IMR-90 (cell line): ENCODE data around the gene MYF6. TPM values are rescaled to one million over a fixed set of nuclear protein-coding genes. Genes with fewer than 3 reads are reported as not detected.

Source experiments
- ATAC-seq: fragments of 200-7000 bp; cut with Tn5 transposase; 2 replicates; pipeline ENCODE4 v1.9.1; 2020; ENCODE audit warnings: low read depth, mild to moderate bottlenecking, moderate library complexity
- BruUV-seq: library from RNA; stranded (reverse); fragments of 400-500 nt; replicated peaks from 2 replicates; lab custom pipeline; 2021; lab: Mats Ljungman, UMichigan
- CTCF ChIA-PET: fragments of 300-600 bp; formaldehyde crosslinking; extraction: SDS; loops from one replicate; lab custom pipeline; 2021; ENCODE audit warnings: antibody characterized with exemption; lab: Yijun Ruan, JAX
- POLR2A ChIA-PET: fragments of 300-600 bp; sonication (Branson Sonifier 250); formaldehyde crosslinking; loops from one replicate; lab custom pipeline; 2022; ENCODE audit warnings: antibody characterized with exemption; ENCODE audit not compliant: unreplicated experiment; lab: Charles Lee
- DNase-seq: peaks from one replicate; pipeline ENCODE4 v3.0.0; 2013
- H2AFZ ChIP-seq: replicated peaks from 2 replicates; pipeline ENCODE3; 2013; ENCODE audit warnings: low read length, mild to moderate bottlenecking; ENCODE audit not compliant: poor library complexity
- H2AK5ac ChIP-seq: 2 replicates; pipeline ENCODE4 v1.6.1; 2013; ENCODE audit warnings: low read depth, low read length, inconsistent platforms
- H2AK9ac ChIP-seq: replicated peaks from 2 replicates; pipeline ENCODE3; 2013; ENCODE audit warnings: mild to moderate bottlenecking, low read depth, low read length, moderate library complexity; ENCODE audit not compliant: poor library complexity
- H2BK120ac ChIP-seq: 2 replicates; pipeline ENCODE4 v1.6.1; 2013; ENCODE audit warnings: low read depth, low read length, inconsistent platforms
- H2BK15ac ChIP-seq: 3 replicates; pipeline ENCODE4 v1.6.1; 2013; ENCODE audit warnings: low read depth, low read length, inconsistent platforms
- H2BK20ac ChIP-seq: 2 replicates; pipeline ENCODE4 v1.6.1; 2013; ENCODE audit warnings: low read depth, mild to moderate bottlenecking, inconsistent platforms, low read length, moderate library complexity
- H2BK5ac ChIP-seq: 2 replicates; pipeline ENCODE4 v1.6.1; 2013; ENCODE audit warnings: mild to moderate bottlenecking, low read depth, low read length, inconsistent platforms; ENCODE audit not compliant: poor library complexity, severe bottlenecking
- H3K14ac ChIP-seq: replicated peaks from 2 replicates; pipeline ENCODE4 v1.6.1; 2013; ENCODE audit warnings: low read depth, low read length, inconsistent platforms
- H3K18ac ChIP-seq: 2 replicates; pipeline ENCODE4 v1.6.1; 2013; ENCODE audit warnings: low read depth, low read length, control low read depth
- H3K23ac ChIP-seq: 2 replicates; pipeline ENCODE4 v1.6.1; 2013; ENCODE audit warnings: low read depth, low read length, inconsistent platforms
- H3K27ac ChIP-seq: 2 replicates; pipeline ENCODE4 v1.5.1; 2013; ENCODE audit warnings: mild to moderate bottlenecking, control low read depth, low read length; ENCODE audit not compliant: insufficient read depth
- H3K27me3 ChIP-seq: 2 replicates; pipeline ENCODE4 v1.6.1; 2013; ENCODE audit warnings: low read length; ENCODE audit not compliant: control insufficient read depth, insufficient read depth
- H3K36me3 ChIP-seq: 2 replicates; pipeline ENCODE4 v1.6.1; 2013; ENCODE audit warnings: low read length, mixed read lengths; ENCODE audit not compliant: control insufficient read depth, insufficient read depth
- H3K4ac ChIP-seq: 2 replicates; pipeline ENCODE4 v1.6.1; 2013; ENCODE audit warnings: low read depth, low read length, inconsistent platforms
- H3K4me1 ChIP-seq: 2 replicates; pipeline ENCODE4 v1.6.1; 2013; ENCODE audit warnings: low read length, mixed read lengths; ENCODE audit not compliant: control insufficient read depth, insufficient read depth
- H3K4me2 ChIP-seq: 2 replicates; pipeline ENCODE4 v1.6.1; 2013; ENCODE audit warnings: low read depth, mild to moderate bottlenecking, control low read depth, low read length, moderate library complexity
- H3K4me3 ChIP-seq: 2 replicates; pipeline ENCODE4 v1.5.1; 2013; ENCODE audit warnings: low read depth, mild to moderate bottlenecking, control low read depth, low read length, moderate library complexity; ENCODE audit not compliant: insufficient read depth
- H3K56ac ChIP-seq: 2 replicates; pipeline ENCODE4 v1.6.1; 2013; ENCODE audit warnings: low read length, inconsistent platforms; ENCODE audit not compliant: insufficient read depth; ENCODE audit errors: extremely low read depth
- H3K79me1 ChIP-seq, 2 experiments: 2 replicates each; pipeline ENCODE4 v1.6.1; 2013; ENCODE audit warnings: low read length in 2 of 2, inconsistent platforms in 1 of 2, low read depth in 1 of 2
- H3K9ac ChIP-seq: 2 replicates; pipeline ENCODE4 v1.6.1; 2013; ENCODE audit warnings: low read depth, low read length, control low read depth
- H3K9me1 ChIP-seq: 2 replicates; pipeline ENCODE4 v1.6.1; 2013; ENCODE audit warnings: low read length, inconsistent platforms; ENCODE audit not compliant: insufficient read depth
- H3K9me3 ChIP-seq: 2 replicates; pipeline ENCODE4 v1.6.1; 2013; ENCODE audit warnings: low read length; ENCODE audit not compliant: control insufficient read depth, insufficient read depth
- H4K20me1 ChIP-seq: 2 replicates; pipeline ENCODE4 v1.6.1; 2013; ENCODE audit warnings: low read length, inconsistent platforms; ENCODE audit not compliant: insufficient read depth
- H4K5ac ChIP-seq: 2 replicates; pipeline ENCODE4 v1.6.1; 2013; ENCODE audit warnings: mild to moderate bottlenecking, low read depth, low read length, control low read depth
- H4K8ac ChIP-seq, 2 experiments: 2 replicates each; pipeline ENCODE4 v1.6.1; 2013; ENCODE audit warnings: low read depth in 2 of 2, low read length in 2 of 2, control low read depth in 1 of 2, inconsistent platforms in 1 of 2
- H4K91ac ChIP-seq: 2 replicates; pipeline ENCODE4 v1.6.1; 2013; ENCODE audit warnings: low read depth, low read length, inconsistent platforms; ENCODE audit not compliant: insufficient read depth
- BHLHE40 ChIP-seq: fragments of 150-350 bp; IDR thresholded peaks from 2 replicates; pipeline ENCODE4 v1.6.1; 2016; ENCODE audit warnings: mild to moderate bottlenecking, low read depth, low read length
- CEBPB ChIP-seq: IDR thresholded peaks from 2 replicates; pipeline ENCODE4 v1.6.1; 2012; ENCODE audit warnings: low read depth, low read length, improper control_type of control experiment
- CHD1 ChIP-seq: IDR thresholded peaks from 2 replicates; pipeline ENCODE4 v1.6.1; 2012; ENCODE audit warnings: low read depth, low read length, improper control_type of control experiment
- CTCF ChIP-seq: conservative IDR thresholded peaks from 2 replicates; pipeline ENCODE4 v1.5.1; 2012; ENCODE audit warnings: mild to moderate bottlenecking, low read depth, low read length, improper control_type of control experiment
- ELK1 ChIP-seq: fragments of 150-350 bp; IDR thresholded peaks from 2 replicates; pipeline ENCODE4 v1.6.1; 2016; ENCODE audit warnings: low read depth, mild to moderate bottlenecking, low read length, moderate library complexity, borderline replicate concordance
- FOS ChIP-seq: fragments of 150-350 bp; IDR thresholded peaks from 2 replicates; pipeline ENCODE4 v1.6.1; 2016; ENCODE audit warnings: low read depth, low read length
- MAFK ChIP-seq: IDR thresholded peaks from 2 replicates; pipeline ENCODE4 v1.6.1; 2012; ENCODE audit warnings: low read depth, low read length, improper control_type of control experiment
- MAZ ChIP-seq: IDR thresholded peaks from 2 replicates; pipeline ENCODE4 v1.6.1; 2012; ENCODE audit warnings: low read depth, mild to moderate bottlenecking, low read length, improper control_type of control experiment, moderate library complexity, borderline replicate concordance
- MXI1 ChIP-seq: IDR thresholded peaks from 2 replicates; pipeline ENCODE4 v1.6.1; 2012; ENCODE audit warnings: low read depth, mild to moderate bottlenecking, low read length, moderate library complexity, borderline replicate concordance
- NFE2L2 ChIP-seq: fragments of 150-350 bp; IDR thresholded peaks from 2 replicates; pipeline ENCODE4 v1.6.1; 2016; ENCODE audit warnings: low read depth, mild to moderate bottlenecking, low read length
- POLR2A ChIP-seq: IDR thresholded peaks from 2 replicates; pipeline ENCODE4 v1.6.1; 2012; ENCODE audit warnings: mild to moderate bottlenecking, low read depth, low read length
- RAD21 ChIP-seq: IDR thresholded peaks from 2 replicates; pipeline ENCODE4 v1.6.1; 2012; ENCODE audit warnings: low read length, improper control_type of control experiment
- RCOR1 ChIP-seq: IDR thresholded peaks from 2 replicates; pipeline ENCODE4 v1.6.1; 2012; ENCODE audit warnings: mild to moderate bottlenecking, low read length, improper control_type of control experiment; ENCODE audit not compliant: insufficient replicate concordance
- RFX5 ChIP-seq: IDR thresholded peaks from 2 replicates; pipeline ENCODE4 v1.8.0; 2012; ENCODE audit warnings: low read depth, mild to moderate bottlenecking, low read length, moderate library complexity
- SMC3 ChIP-seq: fragments of 150-350 bp; IDR thresholded peaks from 2 replicates; pipeline ENCODE4 v1.6.1; 2016; ENCODE audit warnings: low read depth, mild to moderate bottlenecking, antibody characterized with exemption, low read length, moderate library complexity
- USF2 ChIP-seq: fragments of 150-350 bp; IDR thresholded peaks from 2 replicates; pipeline ENCODE4 v1.6.1; 2017; ENCODE audit warnings: mild to moderate bottlenecking, antibody characterized with exemption, low read length, low read depth
- WGBS, 2 experiments: methylation state at CpG; one replicate each; pipeline versions ENCODE4 v1.1.5 to v1.1.7; 2013; ENCODE audit warnings: missing lambda C conversion rate in 2 of 2; ENCODE audit not compliant: insufficient read length in 1 of 2; ENCODE audit errors: extremely low coverage in 2 of 2; 5-methylcytosine and 5-hydroxymethylcytosine counted together
- dilution Hi-C: fragments of 300-500 bp; cut with HindIII; formaldehyde crosslinking; loops from one replicate; pipeline ENCODE4 v1.14.3; 2018; ENCODE audit warnings: low sequenced_read_pairs; ENCODE audit not compliant: unreplicated experiment
- in situ Hi-C: fragments of 300-500 bp; cut with MboI; formaldehyde crosslinking; loops from 3 replicates; pipeline ENCODE4 v1.14.3; 2019; ENCODE audit warnings: low sequenced_read_pairs, inconsistent platforms, mixed read lengths
- intact Hi-C: fragments of 100-400 bp; cut with micrococcal nuclease; formaldehyde crosslinking; loops from 2 replicates; pipeline ENCODE4 v1.10.0; 2022
- polyA plus RNA-seq, 3 experiments: library from polyadenylated mRNA; depleted of rRNA; stranded (reverse); fragments of >200 nt; gene quantifications; 2 replicates each; pipeline ENCODE4 v1.2.3, GENCODE V29; 2012; ENCODE audit warnings: low replicate concordance in 1 of 3
- total RNA-seq: library from RNA; depleted of rRNA; stranded (reverse); fragments of >200 nt; gene quantifications from 2 replicates; pipeline ENCODE4 v1.2.3, GENCODE V29; 2012

MYF6 gene
- total and polyA plus RNA-seq, 2 of the 4 experiments (the other 2 are of a cell fraction): not detected

GRCh38 chr12:80697270-80697887 is 10.1 kb upstream of the MYF6 start:
- H3K23ac ChIP-seq: no peak overlapping the region
- dilution Hi-C loops (no loop called here), in situ Hi-C loops (no loop called here), intact Hi-C loops (no loop called here)
- no peak overlapping the region for H3K56ac ChIP-seq
- H2AK5ac ChIP-seq: no peak overlapping the region
- no peak overlapping the region for H3K9ac ChIP-seq
- H4K8ac ChIP-seq: no peak overlapping the region
- no peak overlapping the region for H2BK5ac ChIP-seq
- no peak overlapping the region for H2BK120ac ChIP-seq
- no peak overlapping the region for H3K18ac ChIP-seq
- no peak overlapping the region for H3K14ac ChIP-seq
- H2BK15ac ChIP-seq: no peak overlapping the region
- no peaks in the 10 kb centered on the region for H3K79me1 ChIP-seq
- WGBS, 2 experiments: no CpG with 5 or more reads among the region's 2 CpGs
- H3K27me3 ChIP-seq: no peaks in the 10 kb centered on the region
- no peak overlapping the region for H4K91ac ChIP-seq
- ATAC-seq (no peak), DNase-seq (no peak)
- ChIA-PET POLR2A (no interaction called here), CTCF (interaction anchor here (0.6 kb wide), 1 partner anchor 325 kb away, joined by 3 read pairs; no protein-coding TSS in a partner anchor)
- H3K4me1 ChIP-seq: no peaks in the 10 kb centered on the region
- H3K4ac ChIP-seq: no peak overlapping the region
- no TSS peak for BruUV-seq
- no peaks in the 10 kb centered on the region for H4K20me1 ChIP-seq
- no peaks in the 10 kb centered on the region for H3K36me3 ChIP-seq
- H3K9me3 ChIP-seq: no peaks in the 10 kb centered on the region
- no peak overlapping the region for H3K4me3 ChIP-seq
- H3K9me1 ChIP-seq: no peaks in the 10 kb centered on the region
- H2AFZ ChIP-seq: no peak overlapping the region
- TF ChIP-seq POLR2A: no peak
- TF ChIP-seq RCOR1: no peak
- no peak for TF ChIP-seq CHD1
- no peak for TF ChIP-seq FOS
- TF ChIP-seq MXI1: no peak
- TF ChIP-seq MAFK: no peak
- TF ChIP-seq NFE2L2: no peak
- TF ChIP-seq ELK1: no peak
- TF ChIP-seq BHLHE40: no peak
- no peak for TF ChIP-seq CTCF
- TF ChIP-seq USF2: no peak
- TF ChIP-seq SMC3: no peak
- no peak for TF ChIP-seq RFX5
- TF ChIP-seq RAD21: no peak
- TF ChIP-seq MAZ: no peak
- TF ChIP-seq CEBPB: no peak
- H3K4me2 ChIP-seq: no peak overlapping the region
- no peak overlapping the region for H2BK20ac ChIP-seq
- no peak overlapping the region for H2AK9ac ChIP-seq
- H3K27ac ChIP-seq: no peak overlapping the region
- no peak overlapping the region for H4K5ac ChIP-seq
